ENCODE measurements around the gene PGS1.

Gene PGS1

GRCh38 chr17:78365561-78366108 lies 12.8 kb upstream of the PGS1 start:
- no peaks in the 10 kb centered on the region for H3K9me3 Mint-ChIP-seq
- peaks cover 8% of the 10 kb centered on the region for H3K27me3 Mint-ChIP-seq (ENCODE audit: low read depth, poor library complexity)
- DNase-seq, result peak; percentile 79
- no peaks in the 10 kb centered on the region for H3K36me3 Mint-ChIP-seq (ENCODE audit: low read depth)
- H3K27ac Mint-ChIP-seq, result peak overlapping the region; percentile 99
- TF ChIP-seq, protein P1, sequence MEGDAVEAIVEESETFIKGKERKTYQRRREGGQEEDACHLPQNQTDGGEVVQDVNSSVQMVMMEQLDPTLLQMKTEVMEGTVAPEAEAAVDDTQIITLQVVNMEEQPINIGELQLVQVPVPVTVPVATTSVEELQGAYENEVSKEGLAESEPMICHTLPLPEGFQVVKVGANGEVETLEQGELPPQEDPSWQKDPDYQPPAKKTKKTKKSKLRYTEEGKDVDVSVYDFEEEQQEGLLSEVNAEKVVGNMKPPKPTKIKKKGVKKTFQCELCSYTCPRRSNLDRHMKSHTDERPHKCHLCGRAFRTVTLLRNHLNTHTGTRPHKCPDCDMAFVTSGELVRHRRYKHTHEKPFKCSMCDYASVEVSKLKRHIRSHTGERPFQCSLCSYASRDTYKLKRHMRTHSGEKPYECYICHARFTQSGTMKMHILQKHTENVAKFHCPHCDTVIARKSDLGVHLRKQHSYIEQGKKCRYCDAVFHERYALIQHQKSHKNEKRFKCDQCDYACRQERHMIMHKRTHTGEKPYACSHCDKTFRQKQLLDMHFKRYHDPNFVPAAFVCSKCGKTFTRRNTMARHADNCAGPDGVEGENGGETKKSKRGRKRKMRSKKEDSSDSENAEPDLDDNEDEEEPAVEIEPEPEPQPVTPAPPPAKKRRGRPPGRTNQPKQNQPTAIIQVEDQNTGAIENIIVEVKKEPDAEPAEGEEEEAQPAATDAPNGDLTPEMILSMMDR (IDR thresholded peaks at IDR 0.05), result no peak
- H3K4me3 Mint-ChIP-seq, result peak overlapping the region; percentile 68
- peaks cover 74% of the 10 kb centered on the region for H3K4me1 Mint-ChIP-seq

DNA sequence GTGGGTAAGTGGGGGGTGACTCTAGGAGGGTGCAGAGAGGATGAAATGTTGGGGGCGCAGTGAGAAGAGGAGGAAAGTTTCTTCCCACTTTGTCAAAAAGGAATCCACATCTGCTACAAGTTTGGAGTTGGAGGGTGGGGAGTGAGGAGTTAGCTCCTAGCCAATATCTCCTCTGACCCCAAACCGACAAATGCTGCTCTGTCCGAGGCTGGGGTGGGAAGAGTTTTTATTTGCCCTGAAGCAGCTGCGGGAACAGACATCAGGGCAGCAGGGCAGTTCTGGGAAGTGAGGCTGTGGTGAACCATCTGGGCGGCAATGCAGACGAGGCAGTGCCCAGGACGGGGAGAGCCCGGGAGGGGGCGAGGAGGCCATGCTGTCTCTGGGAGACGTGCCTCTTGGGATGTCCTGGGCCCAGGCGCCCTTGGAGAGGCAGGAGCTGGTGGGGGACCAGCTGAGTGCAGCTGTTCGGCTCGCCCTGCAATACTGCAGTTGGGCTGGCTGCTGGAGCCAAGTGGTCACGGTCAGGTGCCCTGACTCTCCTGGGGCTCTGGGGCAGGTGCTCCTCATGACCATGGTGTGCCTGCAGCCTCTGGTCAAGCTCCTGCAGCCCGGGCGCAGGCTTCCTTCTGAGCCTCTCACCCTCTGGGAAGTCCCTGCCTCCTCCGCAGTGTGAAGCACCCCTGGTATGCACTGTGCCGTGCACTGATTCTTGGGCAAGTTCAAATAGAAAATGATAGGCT lies 12.2 kb upstream of the PGS1 start:
- TF ChIP-seq, protein P1 (IDR thresholded peaks at IDR 0.05), result no peak
- Mint-ChIP-seq H3K27me3 (ENCODE audit: low read depth, poor library complexity) (peaks cover 8% of the 10 kb centered on the region), H3K9me3 (no peaks in the 10 kb centered on the region), H3K27ac (peak overlapping the region; percentile 99), H3K4me1 (peaks cover 69% of the 10 kb centered on the region), H3K4me3 (peak overlapping the region; percentile 68), H3K36me3 (ENCODE audit: low read depth) (no peaks in the 10 kb centered on the region)
- DNase-seq, result no peak

DNA sequence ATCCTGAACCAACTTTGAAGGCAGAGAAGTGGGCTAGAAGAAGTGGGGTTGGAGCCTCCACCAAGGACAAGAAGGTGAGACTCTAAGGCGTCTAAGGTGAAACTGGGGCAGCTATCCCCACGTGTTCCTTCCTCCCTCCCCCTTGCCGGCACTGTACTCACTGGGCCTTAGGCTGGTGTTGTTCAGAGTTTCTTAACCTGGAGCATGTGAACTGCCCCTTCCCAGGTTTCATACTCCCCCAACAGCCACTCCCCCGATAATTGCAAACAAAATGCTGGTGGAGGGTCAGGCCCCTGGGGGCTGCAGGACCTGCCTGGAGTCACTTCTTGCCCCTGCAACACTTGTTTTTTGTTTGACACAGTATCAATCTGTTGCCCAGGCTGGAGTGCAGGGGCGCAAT lies 11.3 kb upstream of the PGS1 start:
- Mint-ChIP-seq H3K36me3 (ENCODE audit: low read depth) (no peaks in the 10 kb centered on the region), H3K27ac (no peak overlapping the region), H3K4me3 (no peak overlapping the region), H3K9me3 (no peaks in the 10 kb centered on the region), H3K4me1 (peaks cover 67% of the 10 kb centered on the region), H3K27me3 (ENCODE audit: low read depth, poor library complexity) (peaks cover 8% of the 10 kb centered on the region)
- TF ChIP-seq, protein P1 (IDR thresholded peaks at IDR 0.05), result no peak
- no peak for DNase-seq

DNA sequence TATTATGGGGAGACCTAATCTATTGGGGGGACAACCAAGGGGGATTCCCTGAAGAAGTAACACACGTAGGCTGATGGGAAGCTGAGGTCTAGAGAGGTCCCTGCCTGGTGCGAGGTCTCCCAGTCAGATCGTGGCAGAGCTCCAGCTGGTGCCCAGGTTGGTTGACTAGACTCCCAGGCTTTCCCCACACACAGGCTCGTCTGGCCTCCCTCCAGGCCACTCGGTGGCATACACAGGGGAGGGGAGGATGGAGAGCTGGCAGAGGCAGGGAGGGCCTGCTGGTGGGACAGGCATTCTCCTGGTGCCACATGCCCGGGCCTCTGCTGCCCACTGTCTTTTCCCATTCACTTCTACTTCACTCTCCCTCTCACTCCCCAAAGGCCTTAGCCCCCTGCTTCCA lies 10.1 kb upstream of the PGS1 start:
- no peak overlapping the region for H3K4me3 Mint-ChIP-seq
- no peaks in the 10 kb centered on the region for H3K36me3 Mint-ChIP-seq (ENCODE audit: low read depth)
- peak overlapping the region; percentile 48 for H3K27ac Mint-ChIP-seq
- peaks cover 5% of the 10 kb centered on the region for H3K27me3 Mint-ChIP-seq (ENCODE audit: low read depth, poor library complexity)
- TF ChIP-seq, protein P1 (IDR thresholded peaks at IDR 0.05), result no peak
- DNase-seq, result no peak
- H3K4me1 Mint-ChIP-seq, result peaks cover 69% of the 10 kb centered on the region
- H3K9me3 Mint-ChIP-seq, result no peaks in the 10 kb centered on the region

DNA sequence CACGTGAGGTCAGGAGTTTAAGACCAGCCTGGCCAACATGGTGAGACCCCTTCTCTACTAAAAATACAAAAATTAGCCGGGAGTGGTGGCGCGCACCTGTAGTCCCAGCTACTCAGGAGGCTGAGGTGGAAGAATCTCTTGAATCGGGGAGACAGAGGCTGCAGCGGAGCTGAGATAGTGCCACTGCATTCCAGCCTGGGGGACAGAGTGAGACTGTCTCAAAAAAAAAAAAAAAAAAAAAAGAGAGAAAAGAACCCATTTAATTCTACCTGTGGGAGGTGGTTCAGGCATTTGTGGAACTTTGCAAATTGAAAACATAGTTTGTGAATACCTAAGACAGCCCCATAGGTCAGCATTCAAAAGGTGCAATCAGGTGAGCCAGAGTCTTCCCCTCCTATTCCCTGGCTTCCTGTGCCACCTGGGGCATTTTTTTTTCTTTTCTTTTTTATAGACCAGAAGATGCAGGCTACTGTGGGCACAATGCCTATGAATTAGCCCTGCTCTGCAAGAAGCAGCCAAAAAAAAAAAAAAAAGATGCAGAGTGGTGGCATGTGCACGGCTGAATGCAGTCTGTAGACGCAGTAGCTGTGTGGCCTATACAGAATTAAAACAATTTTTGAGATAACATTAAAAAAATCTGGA lies 9.5 kb upstream of the PGS1 start:
- H3K9me3 Mint-ChIP-seq, result no peaks in the 10 kb centered on the region
- no peaks in the 10 kb centered on the region for H3K36me3 Mint-ChIP-seq (ENCODE audit: low read depth)
- H3K27me3 Mint-ChIP-seq (ENCODE audit: low read depth, poor library complexity), result peaks cover 5% of the 10 kb centered on the region
- H3K4me1 Mint-ChIP-seq, result peaks cover 69% of the 10 kb centered on the region
- DNase-seq, result no peak
- H3K27ac Mint-ChIP-seq, result no peak overlapping the region
- TF ChIP-seq, protein P1 (IDR thresholded peaks at IDR 0.05), result no peak
- no peak overlapping the region for H3K4me3 Mint-ChIP-seq
